Gastroesophageal sphincter (tissue), 4 donors: Measurements from ENCODE around the gene ZNF775. TPM values are rescaled to one million over a fixed set of nuclear protein-coding genes. Genes with fewer than 3 reads are reported as not detected.

Experiments
- ATAC-seq: fragments of 150-250 bp; one replicate; pipeline ENCODE4 v1.9.1; 2016; ENCODE audit warnings: mild to moderate bottlenecking, moderate library complexity
- H3K27ac ChIP-seq, 4 donors: fragments of 200-600 bp; sonication (generic) in 3 of 4; 1 replicate in 3 of 4; 2 replicates in 1 of 4; pipeline ENCODE4 v1.5.1; 2016 to 2019
- H3K27me3 ChIP-seq: fragments of 200-600 bp; sonication (generic); one replicate; pipeline ENCODE4 v1.5.1; 2019
- H3K36me3 ChIP-seq, 2 donors: fragments of 200-600 bp; sonication (generic); one replicate each; pipeline ENCODE4 v1.5.1; 2019; ENCODE audit warnings: control low read depth in 1 of 2
- H3K4me1 ChIP-seq, 3 donors: fragments of 200-600 bp; sonication (generic); 1 replicate in 2 of 3; 2 replicates in 1 of 3; pipeline ENCODE4 v1.5.1; 2016 to 2019; ENCODE audit warnings: control low read depth in 2 of 3
- H3K4me3 ChIP-seq, 2 donors: fragments of 200-600 bp; sonication (generic); one replicate each; pipeline ENCODE4 v1.5.1; 2019; ENCODE audit warnings: mild to moderate bottlenecking in 1 of 2, moderate library complexity in 1 of 2
- H3K9me3 ChIP-seq, 3 donors: fragments of 200-600 bp; sonication (generic); one replicate each; pipeline ENCODE4 v1.5.1; 2017 to 2019; ENCODE audit warnings: control low read depth in 2 of 3
- CTCF ChIP-seq, 4 experiments: fragments of 200-600 bp in 2 of 4; fragments of 450-650 bp in 2 of 4; sonication (generic) in 1 of 4; IDR thresholded peaks; one replicate each; pipeline ENCODE4 v1.5.1; 2017 to 2019; ENCODE audit warnings: antibody characterized with exemption in 4 of 4, mild to moderate bottlenecking in 2 of 4, moderate library complexity in 2 of 4
- EP300 ChIP-seq: sonication (generic); formaldehyde crosslinking; IDR thresholded peaks from one replicate; pipeline ENCODE4 v1.6.1; 2017; ENCODE audit warnings: antibody characterized with exemption, mild to moderate bottlenecking
- POLR2A ChIP-seq, 2 donors: fragments of 450-650 bp; IDR thresholded peaks; one replicate each; pipeline ENCODE4 v1.6.1; 2017; ENCODE audit warnings: antibody characterized with exemption in 2 of 2, mild to moderate bottlenecking in 2 of 2, moderate library complexity in 1 of 2
- POLR2AphosphoS5 ChIP-seq: sonication (generic); formaldehyde crosslinking; IDR thresholded peaks from one replicate; pipeline ENCODE4 v1.6.1; 2017; ENCODE audit warnings: antibody characterized with exemption
- WGBS, 2 donors: methylation state at CpG; one replicate each; pipeline ENCODE4 v1.1.5; 2018; ENCODE audit warnings: low coverage in 1 of 2; 5-methylcytosine and 5-hydroxymethylcytosine counted together
- total RNA-seq, 4 donors: library from RNA; depleted of rRNA; stranded (reverse); fragments of >200 nt; gene quantifications; one replicate each; pipeline ENCODE4 v1.1.0, GENCODE V29; 2016

The ZNF775 gene
- total RNA-seq, 4 donors from 2014 or later: 5.3 to 12.5 (median 10.5) TPM

GRCh38 chr7:150370612-150371071 lies 8.5 kb upstream of the ZNF775 start:
- Histone ChIP-seq H3K27ac (peak overlapping the region in 3 of 4 donors; percentile 44 to 95 (median 94)), H3K9me3 (no peaks in the 10 kb centered on the region), H3K4me3 (no peak overlapping the region), H3K4me1 (peaks cover 0 to 59% (median 16%) of the 10 kb centered on the region in 3 donors), H3K27me3 (no peaks in the 10 kb centered on the region), H3K36me3 (peaks cover 0 to 52% of the 10 kb centered on the region in 2 donors)
- no peak for ATAC-seq
- no CpG with 5 or more reads among the region's 3 CpGs for WGBS, 2 donors
- TF ChIP-seq EP300 (no peak), CTCF (IDR thresholded peaks at IDR 0.05) (no peak), POLR2AphosphoS5 (no peak), POLR2A (IDR thresholded peaks at IDR 0.05) (no peak)

GRCh38 chr7:150371131-150371995 lies 7.8 kb upstream of the ZNF775 start:
- Histone ChIP-seq H3K36me3 (peaks cover 0 to 52% of the 10 kb centered on the region in 2 donors), H3K27ac (peak overlapping the region in 3 of 4 donors; percentile 44 to 95 (median 94)), H3K9me3 (no peaks in the 10 kb centered on the region), H3K27me3 (no peaks in the 10 kb centered on the region), H3K4me3 (no peak overlapping the region), H3K4me1 (peaks cover 0 to 59% (median 16%) of the 10 kb centered on the region in 3 donors)
- TF ChIP-seq POLR2A (IDR thresholded peaks at IDR 0.05) (no peak), EP300 (no peak), CTCF (IDR thresholded peaks at IDR 0.05) (no peak), POLR2AphosphoS5 (no peak)
- 66 to 80% methylated on average over 5 to 6 of the region's 48 CpGs for WGBS, 2 donors
- ATAC-seq: no peak

GRCh38 chr7:150371996-150372270 lies 7.2 kb upstream of the ZNF775 start:
- Histone ChIP-seq H3K9me3 (no peaks in the 10 kb centered on the region), H3K27ac (peak overlapping the region in 1 of 4 donors; percentile 26), H3K4me1 (peaks cover 0 to 59% (median 16%) of the 10 kb centered on the region in 3 donors), H3K36me3 (peaks cover 0 to 52% of the 10 kb centered on the region in 2 donors), H3K4me3 (no peak overlapping the region), H3K27me3 (no peaks in the 10 kb centered on the region)
- ATAC-seq: no peak
- TF ChIP-seq POLR2AphosphoS5 (no peak), POLR2A (IDR thresholded peaks at IDR 0.05) (no peak), EP300 (no peak), CTCF (IDR thresholded peaks at IDR 0.05) (no peak)
- 94% methylated on average over 7 of the region's 30 CpGs; no CpG with 5 or more reads in 1 of the 2 donors for WGBS, 2 donors

GRCh38 chr7:150372271-150373048 lies 6.7 kb upstream of the ZNF775 start:
- peak overlapping the region in 2 of 4 donors; percentile 26 to 35 for H3K27ac ChIP-seq
- TF ChIP-seq CTCF (IDR thresholded peaks at IDR 0.05) (no peak), POLR2AphosphoS5 (no peak), POLR2A (IDR thresholded peaks at IDR 0.05) (no peak), EP300 (no peak)
- H3K4me1 ChIP-seq: peaks cover 0 to 60% (median 16%) of the 10 kb centered on the region in 3 donors
- H3K27me3 ChIP-seq: no peaks in the 10 kb centered on the region
- H3K4me3 ChIP-seq: no peak overlapping the region
- no peak for ATAC-seq
- no peaks in the 10 kb centered on the region for H3K9me3 ChIP-seq
- H3K36me3 ChIP-seq: peaks cover 0 to 52% of the 10 kb centered on the region in 2 donors
- 43 to 60% methylated on average over 1 to 3 of the region's 79 CpGs for WGBS, 2 donors
